ENCODE data around the gene GP5.

The GP5 gene

GRCh38 chr3:194364652-194365434 lies 34.2 kb downstream of the GP5 start:
- Histone ChIP-seq H3K9me3 (ENCODE audit: insufficient read depth, low read length) (no peaks in the 10 kb centered on the region), H3K36me3 (ENCODE audit: insufficient read depth, insufficient read length, low read length) (no peaks in the 10 kb centered on the region), H3K27me3 (ENCODE audit: insufficient read depth, insufficient read length) (peaks cover 11% of the 10 kb centered on the region), H3K4me1 (ENCODE audit: insufficient read depth, insufficient read length) (peaks cover 13% of the 10 kb centered on the region), H3K4me3 (ENCODE audit: insufficient read length, low read depth) (no peak overlapping the region), H3K9ac (ENCODE audit: insufficient read length, low read depth) (no peak overlapping the region)
- TF ChIP-seq ZNF274 (IDR thresholded peaks at IDR 0.05; ENCODE audit: low read depth, low read length): no peak
- TF ChIP-seq SUZ12 (IDR thresholded peaks at IDR 0.05; ENCODE audit: extremely low read depth, insufficient read depth, insufficient read length): no peak
- TF ChIP-seq YY1 (IDR thresholded peaks at IDR 0.05; ENCODE audit: insufficient read depth, insufficient read length): no peak
- DNase-seq (ENCODE audit: low read depth, low spot score): no peak

GRCh38 chr3:194364314-194364651 lies 34.8 kb downstream of the GP5 start:
- Histone ChIP-seq H3K9me3 (ENCODE audit: insufficient read depth, low read length) (no peaks in the 10 kb centered on the region), H3K4me3 (ENCODE audit: insufficient read length, low read depth) (no peak overlapping the region), H3K4me1 (ENCODE audit: insufficient read depth, insufficient read length) (peaks cover 12% of the 10 kb centered on the region), H3K9ac (ENCODE audit: insufficient read length, low read depth) (no peak overlapping the region), H3K27me3 (ENCODE audit: insufficient read depth, insufficient read length) (peaks cover 8% of the 10 kb centered on the region), H3K36me3 (ENCODE audit: insufficient read depth, insufficient read length, low read length) (no peaks in the 10 kb centered on the region)
- TF ChIP-seq SUZ12 (IDR thresholded peaks at IDR 0.05; ENCODE audit: extremely low read depth, insufficient read depth, insufficient read length): no peak
- no peak for TF ChIP-seq ZNF274 (IDR thresholded peaks at IDR 0.05; ENCODE audit: low read depth, low read length)
- TF ChIP-seq YY1 (IDR thresholded peaks at IDR 0.05; ENCODE audit: insufficient read depth, insufficient read length): no peak
- no peak for DNase-seq (ENCODE audit: low read depth, low spot score)

DNA sequence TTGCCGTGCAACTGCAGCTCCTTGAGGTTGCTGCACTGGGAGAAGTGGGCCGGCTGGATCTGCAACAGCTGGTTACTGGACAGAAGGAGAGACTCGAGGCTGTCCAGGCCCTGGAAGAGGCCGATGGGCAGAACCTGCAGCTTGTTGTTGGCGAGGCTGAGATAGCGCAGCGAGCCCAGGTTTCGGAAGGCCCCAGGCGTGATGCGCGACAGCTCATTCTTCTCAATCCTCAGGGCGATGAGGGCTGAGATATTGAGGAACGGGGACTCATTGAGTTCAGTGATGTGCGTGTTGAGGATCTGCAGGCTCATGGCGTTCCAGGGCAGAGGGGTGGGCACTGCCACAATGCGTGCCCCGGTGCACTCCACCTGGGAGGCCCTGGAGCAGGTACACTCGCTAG lies 38.5 kb downstream of the GP5 start:
- TF ChIP-seq ZNF274 (IDR thresholded peaks at IDR 0.05; ENCODE audit: low read depth, low read length) (no peak), SUZ12 (IDR thresholded peaks at IDR 0.05; ENCODE audit: extremely low read depth, insufficient read depth, insufficient read length) (no peak), YY1 (IDR thresholded peaks at IDR 0.05; ENCODE audit: insufficient read depth, insufficient read length) (no peak)

GRCh38 chr3:194357681-194358080 lies 41.4 kb downstream of the GP5 start:
- DNase-seq (ENCODE audit: low read depth, low spot score): no peak
- TF ChIP-seq SUZ12 (IDR thresholded peaks at IDR 0.05; ENCODE audit: extremely low read depth, insufficient read depth, insufficient read length): no peak
- no peak for TF ChIP-seq ZNF274 (IDR thresholded peaks at IDR 0.05; ENCODE audit: low read depth, low read length)
- TF ChIP-seq YY1 (IDR thresholded peaks at IDR 0.05; ENCODE audit: insufficient read depth, insufficient read length): no peak
- Histone ChIP-seq H3K36me3 (ENCODE audit: insufficient read depth, insufficient read length, low read length) (no peaks in the 10 kb centered on the region), H3K4me1 (ENCODE audit: insufficient read depth, insufficient read length) (no peaks in the 10 kb centered on the region), H3K27me3 (ENCODE audit: insufficient read depth, insufficient read length) (no peaks in the 10 kb centered on the region), H3K4me3 (ENCODE audit: insufficient read length, low read depth) (no peak overlapping the region), H3K9me3 (ENCODE audit: insufficient read depth, low read length) (no peaks in the 10 kb centered on the region), H3K9ac (ENCODE audit: insufficient read length, low read depth) (no peak overlapping the region)

More for the DNA sequence above, 38.5 kb downstream of the GP5 start:
- no peak for DNase-seq (ENCODE audit: low read depth, low spot score)
- Histone ChIP-seq H3K36me3 (ENCODE audit: insufficient read depth, insufficient read length, low read length) (no peaks in the 10 kb centered on the region), H3K4me1 (ENCODE audit: insufficient read depth, insufficient read length) (peaks cover 1% of the 10 kb centered on the region), H3K9me3 (ENCODE audit: insufficient read depth, low read length) (no peaks in the 10 kb centered on the region), H3K27me3 (ENCODE audit: insufficient read depth, insufficient read length) (no peaks in the 10 kb centered on the region), H3K9ac (ENCODE audit: insufficient read length, low read depth) (no peak overlapping the region), H3K4me3 (ENCODE audit: insufficient read length, low read depth) (no peak overlapping the region)

- Histone ChIP-seq H3K4me1 (ENCODE audit: insufficient read depth, insufficient read length) (peaks cover 13% of the 10 kb centered on the region), H3K36me3 (ENCODE audit: insufficient read depth, insufficient read length, low read length) (no peaks in the 10 kb centered on the region), H3K4me3 (ENCODE audit: insufficient read length, low read depth) (no peak overlapping the region), H3K9ac (ENCODE audit: insufficient read length, low read depth) (no peak overlapping the region), H3K27me3 (ENCODE audit: insufficient read depth, insufficient read length) (no peaks in the 10 kb centered on the region), H3K9me3 (ENCODE audit: insufficient read depth, low read length) (no peaks in the 10 kb centered on the region)
- TF ChIP-seq ZNF274 (IDR thresholded peaks at IDR 0.05; ENCODE audit: low read depth, low read length) (no peak), YY1 (IDR thresholded peaks at IDR 0.05; ENCODE audit: insufficient read depth, insufficient read length) (no peak), SUZ12 (IDR thresholded peaks at IDR 0.05; ENCODE audit: extremely low read depth, insufficient read depth, insufficient read length) (no peak)
- DNase-seq (ENCODE audit: low read depth, low spot score): no peak
Observed at GRCh38 chr3:194355379-194355778, 43.7 kb downstream of the GP5 start.

GRCh38 chr3:194354315-194354714 lies 44.8 kb downstream of the GP5 start:
- Histone ChIP-seq H3K9me3 (ENCODE audit: insufficient read depth, low read length) (no peaks in the 10 kb centered on the region), H3K4me3 (ENCODE audit: insufficient read length, low read depth) (no peak overlapping the region), H3K36me3 (ENCODE audit: insufficient read depth, insufficient read length, low read length) (no peaks in the 10 kb centered on the region), H3K27me3 (ENCODE audit: insufficient read depth, insufficient read length) (no peaks in the 10 kb centered on the region), H3K4me1 (ENCODE audit: insufficient read depth, insufficient read length) (peaks cover 13% of the 10 kb centered on the region), H3K9ac (ENCODE audit: insufficient read length, low read depth) (no peak overlapping the region)
- no peak for DNase-seq (ENCODE audit: low read depth, low spot score)
- TF ChIP-seq SUZ12 (IDR thresholded peaks at IDR 0.05; ENCODE audit: extremely low read depth, insufficient read depth, insufficient read length) (no peak), YY1 (IDR thresholded peaks at IDR 0.05; ENCODE audit: insufficient read depth, insufficient read length) (no peak), ZNF274 (IDR thresholded peaks at IDR 0.05; ENCODE audit: low read depth, low read length) (no peak)

- Histone ChIP-seq H3K4me1 (ENCODE audit: insufficient read depth, insufficient read length) (peaks cover 13% of the 10 kb centered on the region), H3K9me3 (ENCODE audit: insufficient read depth, low read length) (no peaks in the 10 kb centered on the region), H3K36me3 (ENCODE audit: insufficient read depth, insufficient read length, low read length) (no peaks in the 10 kb centered on the region), H3K27me3 (ENCODE audit: insufficient read depth, insufficient read length) (no peaks in the 10 kb centered on the region), H3K9ac (ENCODE audit: insufficient read length, low read depth) (no peak overlapping the region), H3K4me3 (ENCODE audit: insufficient read length, low read depth) (no peak overlapping the region)
- DNase-seq (ENCODE audit: low read depth, low spot score): no peak
- no peak for TF ChIP-seq SUZ12 (IDR thresholded peaks at IDR 0.05; ENCODE audit: extremely low read depth, insufficient read depth, insufficient read length)
- TF ChIP-seq ZNF274 (IDR thresholded peaks at IDR 0.05; ENCODE audit: low read depth, low read length): no peak
- no peak for TF ChIP-seq YY1 (IDR thresholded peaks at IDR 0.05; ENCODE audit: insufficient read depth, insufficient read length)
Observed at GRCh38 chr3:194352667-194353246, 46.3 kb downstream of the GP5 start.
